Measurements from ENCODE around the gene FERMT2. TPM values are rescaled to one million over a fixed set of nuclear protein-coding genes. Genes with fewer than 3 reads are reported as not detected.

Gene FERMT2
- total and polyA plus RNA-seq, 2 experiments from 2014 or later, result 108 to 148 TPM

GRCh38 chr14:52835122-52835903, 115.5 kb downstream of the FERMT2 start:
- Mint-ChIP-seq H3K9me3 (no peaks in the 10 kb centered on the region), H3K36me3 (ENCODE audit: low read depth) (no peaks in the 10 kb centered on the region), H3K27me3 (ENCODE audit: insufficient read depth, low read depth, poor library complexity) (peaks cover 3% of the 10 kb centered on the region), H3K4me1 (peaks cover 38% of the 10 kb centered on the region), H3K4me3 (no peak overlapping the region), H3K27ac (0 out of 2 replicates have a peak overlapping the region, but pooled peaks have one; percentile 38)
- Histone ChIP-seq H3K36me3 (ENCODE audit: insufficient read depth) (no peaks in the 10 kb centered on the region), H3K27me3 (ENCODE audit: insufficient read depth) (no peaks in the 10 kb centered on the region), H3K4me2 (no peak overlapping the region), H3K27ac (ENCODE audit: low read depth) (peak overlapping the region; percentile 17; the same call in 1 of the 2 replicates), H3K9me2 (ENCODE audit: insufficient read depth) (peaks cover 6% of the 10 kb centered on the region; the same call in 1 of the 2 replicates), H3K4me3 (no peak overlapping the region), H3K4me1 (ENCODE audit: insufficient read depth) (peaks cover 50% of the 10 kb centered on the region), H4K20me1 (replicated peaks; ENCODE audit: insufficient read depth) (no peaks in the 10 kb centered on the region), H3F3A (replicated peaks; ENCODE audit: low read depth) (0 out of 2 replicates have a peak, but pooled peaks cover 2% of the 10 kb centered on the region), H2AFZ (peak overlapping the region; percentile 70; the same call in 1 of the 2 replicates), H3K79me2 (replicated peaks; ENCODE audit: insufficient read depth) (no peaks in the 10 kb centered on the region)
- ATAC-seq, result peak; percentile 60
- no peak for TF ChIP-seq CREB1 (CRISPR knock-in tag; IDR thresholded peaks at IDR 0.05; ENCODE audit: low read depth)
- no peak for TF ChIP-seq JUNB (IDR thresholded peaks at IDR 0.05; ENCODE audit: unreplicated experiment)
- TF ChIP-seq EZH2 (IDR thresholded peaks at IDR 0.05; ENCODE audit: low read depth, unreplicated experiment), result no peak
- TF ChIP-seq ZNF114 (CRISPR knock-in tag; IDR thresholded peaks at IDR 0.05), result no peak
- DNase-seq (ENCODE audit: low spot score), result peak; percentile 47

- no peak overlapping the region for H3K27ac Mint-ChIP-seq
- H3F3A ChIP-seq (replicated peaks; ENCODE audit: low read depth), result 0 out of 2 replicates have a peak, but pooled peaks cover 2% of the 10 kb centered on the region
Observed at GRCh38 chr14:52834440-52834842, 116.4 kb downstream of the FERMT2 start.

More at GRCh38 chr14:52834440-52834842, 116.4 kb downstream of the FERMT2 start:
- Histone ChIP-seq H3K79me2 (replicated peaks; ENCODE audit: insufficient read depth) (no peaks in the 10 kb centered on the region), H2AFZ (no peak overlapping the region), H3K4me1 (ENCODE audit: insufficient read depth) (peaks cover 50% of the 10 kb centered on the region), H3K4me2 (no peak overlapping the region), H3K27ac (ENCODE audit: low read depth) (peak overlapping the region; percentile 17; the same call in 1 of the 2 replicates), H3K9me2 (ENCODE audit: insufficient read depth) (no peaks in the 10 kb centered on the region; the same call in 1 of the 2 replicates), H4K20me1 (replicated peaks; ENCODE audit: insufficient read depth) (no peaks in the 10 kb centered on the region), H3K27me3 (ENCODE audit: insufficient read depth) (no peaks in the 10 kb centered on the region), H3K36me3 (ENCODE audit: insufficient read depth) (no peaks in the 10 kb centered on the region), H3K4me3 (no peak overlapping the region)
- H3K36me3 Mint-ChIP-seq (ENCODE audit: low read depth), result no peaks in the 10 kb centered on the region
- H3K9me3 Mint-ChIP-seq, result no peaks in the 10 kb centered on the region
- no peak for TF ChIP-seq ZNF114 (CRISPR knock-in tag; IDR thresholded peaks at IDR 0.05)
- no peak for TF ChIP-seq EZH2 (IDR thresholded peaks at IDR 0.05; ENCODE audit: low read depth, unreplicated experiment)
- TF ChIP-seq JUNB (IDR thresholded peaks at IDR 0.05; ENCODE audit: unreplicated experiment), result no peak
- TF ChIP-seq STAT1 (IDR thresholded peaks at IDR 0.05; ENCODE audit: unreplicated experiment), result no peak
- TF ChIP-seq CREB1 (CRISPR knock-in tag; IDR thresholded peaks at IDR 0.05; ENCODE audit: low read depth), result no peak
- TF ChIP-seq EZH2phosphoT487 (IDR thresholded peaks at IDR 0.05; ENCODE audit: unreplicated experiment), result no peak
- no peak for TF ChIP-seq NANOG (IDR thresholded peaks at IDR 0.05; ENCODE audit: borderline replicate concordance)
- TF ChIP-seq ZNF331 (CRISPR knock-in tag; IDR thresholded peaks at IDR 0.05; ENCODE audit: low read depth), result no peak
- no peak for TF ChIP-seq CTCF (conservative IDR thresholded peaks at IDR 0.05; ENCODE audit: low read depth in 2 of 2)
- peaks cover 3% of the 10 kb centered on the region for H3K27me3 Mint-ChIP-seq (ENCODE audit: insufficient read depth, low read depth, poor library complexity)
- ATAC-seq (no peak), DNase-seq (ENCODE audit: low spot score) (no peak)
- no peak overlapping the region for H3K4me3 Mint-ChIP-seq
- H3K4me1 Mint-ChIP-seq, result peaks cover 41% of the 10 kb centered on the region

Measured in GM23338 (cell line).